Fibroblast of lung (primary cell): Measurements from ENCODE around the gene ATP5F1D. TPM values are rescaled to one million over a fixed set of nuclear protein-coding genes. Genes with fewer than 3 reads are reported as not detected.

Experiments used
- DNase-seq, 2 donors: peaks; one replicate each; pipeline versions ENCODE4 v3.0.0 to v3.0.0-alpha.2; 2010; ENCODE audit warnings: low read depth in 2 of 2
- H2AFZ ChIP-seq: 2 replicates; pipeline ENCODE4 v1.5.1; 2012; ENCODE audit warnings: low read length, control low read depth, inconsistent platforms
- H3K27ac ChIP-seq: 2 replicates; pipeline ENCODE4 v1.5.1; 2011; ENCODE audit warnings: low read length, control low read depth; ENCODE audit not compliant: insufficient read depth
- H3K27me3 ChIP-seq: 2 replicates; pipeline ENCODE4 v1.5.1; 2011; ENCODE audit warnings: mild to moderate bottlenecking, low read length; ENCODE audit not compliant: control insufficient read depth, insufficient read depth
- H3K36me3 ChIP-seq: 2 replicates; pipeline ENCODE4 v1.5.1; 2011; ENCODE audit warnings: low read length; ENCODE audit not compliant: control insufficient read depth, insufficient read depth
- H3K4me1 ChIP-seq: 2 replicates; pipeline ENCODE4 v1.5.1; 2011; ENCODE audit warnings: low read length; ENCODE audit not compliant: control insufficient read depth, insufficient read depth; ENCODE audit errors: extremely low read depth
- H3K4me2 ChIP-seq: 2 replicates; pipeline ENCODE4 v1.5.1; 2011; ENCODE audit warnings: low read length, control low read depth; ENCODE audit not compliant: insufficient read depth; ENCODE audit errors: extremely low read depth
- H3K4me3 ChIP-seq, 4 experiments: fragments of 200-600 bp in 1 of 4; sonication (generic) in 1 of 4; replicated peaks in 1 of 4; 2 replicates each; pipeline ENCODE4 v1.5.1; 2011 to 2016; ENCODE audit warnings: low read length in 4 of 4, low read depth in 3 of 4, mild to moderate bottlenecking in 3 of 4, control low read depth in 2 of 4, inconsistent platforms in 1 of 4, mixed read lengths in 1 of 4; ENCODE audit not compliant: insufficient read depth in 1 of 4; ENCODE audit errors: control extremely low read depth in 1 of 4
- H3K79me2 ChIP-seq: 2 replicates; pipeline ENCODE4 v1.5.1; 2012; ENCODE audit warnings: mild to moderate bottlenecking, low read length, inconsistent platforms; ENCODE audit not compliant: control insufficient read depth, insufficient read depth
- H3K9ac ChIP-seq: 2 replicates; pipeline ENCODE4 v1.5.1; 2011; ENCODE audit warnings: mild to moderate bottlenecking, low read length, control low read depth; ENCODE audit not compliant: insufficient read depth
- H3K9me3 ChIP-seq: 2 replicates; pipeline ENCODE4 v1.5.1; 2012; ENCODE audit warnings: low read depth, low read length; ENCODE audit not compliant: control insufficient read depth, insufficient read depth
- H4K20me1 ChIP-seq: 2 replicates; pipeline ENCODE4 v1.5.1; 2011; ENCODE audit warnings: low read length; ENCODE audit not compliant: control insufficient read depth, insufficient read depth; ENCODE audit errors: extremely low read depth
- CTCF ChIP-seq, 2 donors: IDR thresholded peaks in 1 of 2; conservative IDR thresholded peaks in 1 of 2; 1 replicate in 1 of 2; 2 replicates in 1 of 2; pipeline ENCODE4 v1.5.1; 2011 to 2012; ENCODE audit warnings: low read length in 2 of 2, control low read depth in 1 of 2, inconsistent platforms in 1 of 2, low read depth in 1 of 2, mild to moderate bottlenecking in 1 of 2
- EZH2 ChIP-seq: IDR thresholded peaks from 2 replicates; pipeline ENCODE4 v1.5.1; 2012; ENCODE audit warnings: low read length, control low read depth, mild to moderate bottlenecking; ENCODE audit errors: missing control alignments
- polyA plus RNA-seq, 2 donors: library from polyadenylated mRNA; depleted of rRNA in 1 of 2; stranded (reverse) in 1 of 2; unstranded in 1 of 2; fragments of >200 nt; gene quantifications; 2 replicates each; pipeline ENCODE4 v1.2.1, GENCODE V29; 2011 to 2012; ENCODE audit warnings: missing spikeins in 1 of 2
- total RNA-seq: library from RNA; depleted of rRNA; stranded (reverse); fragments of >200 nt; gene quantifications from 2 replicates; pipeline ENCODE4 v1.2.1, GENCODE V29; 2014

ATP5F1D gene
- total and polyA plus RNA-seq, 2 donors (not counting 1 experiment from before 2014, with no cell fraction given), result 20.5 to 53.8 TPM

- Histone ChIP-seq H3K27ac (no peak overlapping the region), H3K4me1 (no peaks in the 10 kb centered on the region), H2AFZ (no peak overlapping the region), H3K9ac (no peak overlapping the region), H3K4me2 (no peak overlapping the region), H3K79me2 (no peaks in the 10 kb centered on the region), H3K27me3 (no peaks in the 10 kb centered on the region), H4K20me1 (no peaks in the 10 kb centered on the region), H3K36me3 (no peaks in the 10 kb centered on the region), H3K4me3 (no peak overlapping the region), H3K9me3 (no peaks in the 10 kb centered on the region)
- DNase-seq, result no peak
- TF ChIP-seq EZH2 (no peak), CTCF (conservative IDR thresholded peaks at IDR 0.05 in 1 of 2, IDR thresholded peaks at IDR 0.05 in 1 of 2; ENCODE audit: low read depth in 1 of 2, low read length in 2 of 2) (no peak)
Measured at GRCh38 chr19:1293782-1294604, 52.4 kb downstream of the ATP5F1D start.

Other genes with a start within 250 kb of the ATP5F1D start
- 0.51 and 0.66 TPM in 2 replicates for gene GRIN3B, start 241.3 kb upstream of the ATP5F1D start, total RNA-seq
- 0.12 and 0.25 TPM in 2 replicates for gene GRIN3B, start 241.3 kb upstream of the ATP5F1D start, polyA plus RNA-seq
- gene TMEM259, start 220.6 kb upstream of the ATP5F1D start, total RNA-seq, result 47.5 and 57.8 TPM in 2 replicates
- gene TMEM259, start 220.6 kb upstream of the ATP5F1D start, polyA plus RNA-seq, result 67.1 and 67.9 TPM in 2 replicates
- gene RNU6-2, start 220.2 kb upstream of the ATP5F1D start, total RNA-seq, result not detected in 2 replicates
- gene RNU6-2, start 220.2 kb upstream of the ATP5F1D start, polyA plus RNA-seq, result not detected in 2 replicates
- 120 and 194 TPM in 2 replicates for gene CNN2, start 215.1 kb upstream of the ATP5F1D start, total RNA-seq
- gene CNN2, start 215.1 kb upstream of the ATP5F1D start, polyA plus RNA-seq, result 299 and 473 TPM in 2 replicates
- gene ABCA7, start 201.6 kb upstream of the ATP5F1D start, total RNA-seq, result 2.3 and 9.7 TPM in 2 replicates
- 2.2 and 2.3 TPM in 2 replicates for gene ABCA7, start 201.6 kb upstream of the ATP5F1D start, polyA plus RNA-seq
- 0.77 and 1.8 TPM in 2 replicates for gene ARHGAP45, start 174.6 kb upstream of the ATP5F1D start, total RNA-seq
- gene ARHGAP45, start 174.6 kb upstream of the ATP5F1D start, polyA plus RNA-seq, result 0.42 and 0.78 TPM in 2 replicates
- gene POLR2E, start 146.4 kb upstream of the ATP5F1D start, total RNA-seq, result 55.2 and 55.5 TPM in 2 replicates
- gene POLR2E, start 146.4 kb upstream of the ATP5F1D start, polyA plus RNA-seq, result 130 and 214 TPM in 2 replicates
- 428 and 430 TPM in 2 replicates for gene GPX4, start 137.8 kb upstream of the ATP5F1D start, total RNA-seq
- 325 and 473 TPM in 2 replicates for gene GPX4, start 137.8 kb upstream of the ATP5F1D start, polyA plus RNA-seq
- gene SBNO2, start 67.5 kb upstream of the ATP5F1D start, total RNA-seq, result 49.6 and 55.8 TPM in 2 replicates
- gene SBNO2, start 67.5 kb upstream of the ATP5F1D start, polyA plus RNA-seq, result 12.6 and 14.3 TPM in 2 replicates
- gene STK11, start 36.0 kb upstream of the ATP5F1D start, total RNA-seq, result 96.6 and 100 TPM in 2 replicates
- gene STK11, start 36.0 kb upstream of the ATP5F1D start, polyA plus RNA-seq, result 23.7 TPM in 2 replicates
- 1.5 TPM in 2 replicates for gene CBARP, start 3.7 kb upstream of the ATP5F1D start, total RNA-seq
- 0.31 and 1.0 TPM in 2 replicates for gene CBARP, start 3.7 kb upstream of the ATP5F1D start, polyA plus RNA-seq
- gene MIDN, start 6.8 kb downstream of the ATP5F1D start, total RNA-seq, result 13.6 and 18.8 TPM in 2 replicates
- gene MIDN, start 6.8 kb downstream of the ATP5F1D start, polyA plus RNA-seq, result 12.0 and 18.0 TPM in 2 replicates
- gene CIRBP, start 27.6 kb downstream of the ATP5F1D start, total RNA-seq, result 104 and 110 TPM in 2 replicates
- gene CIRBP, start 27.6 kb downstream of the ATP5F1D start, polyA plus RNA-seq, result 260 and 298 TPM in 2 replicates
- gene FAM174C, start 33.8 kb downstream of the ATP5F1D start, total RNA-seq, result 22.5 and 24.7 TPM in 2 replicates
- 16.1 and 23.7 TPM in 2 replicates for gene FAM174C, start 33.8 kb downstream of the ATP5F1D start, polyA plus RNA-seq
- gene EFNA2, start 44.1 kb downstream of the ATP5F1D start, total RNA-seq, result 0.17 TPM in 1 of 2 replicates, not detected in the other
- not detected in 2 replicates for gene EFNA2, start 44.1 kb downstream of the ATP5F1D start, polyA plus RNA-seq
- 55.0 and 71.2 TPM in 2 replicates for gene NDUFS7, start 142.2 kb downstream of the ATP5F1D start, total RNA-seq
- gene NDUFS7, start 142.2 kb downstream of the ATP5F1D start, polyA plus RNA-seq, result 29.6 and 30.3 TPM in 2 replicates
- gene GAMT, start 159.8 kb downstream of the ATP5F1D start, total RNA-seq, result 31.1 and 44.1 TPM in 2 replicates
- 20.0 and 32.6 TPM in 2 replicates for gene GAMT, start 159.8 kb downstream of the ATP5F1D start, polyA plus RNA-seq
- gene DAZAP1, start 165.8 kb downstream of the ATP5F1D start, total RNA-seq, result 34.9 and 49.5 TPM in 2 replicates
- gene DAZAP1, start 165.8 kb downstream of the ATP5F1D start, polyA plus RNA-seq, result 44.6 and 65.4 TPM in 2 replicates
- 369 and 494 TPM in 2 replicates for gene RPS15, start 196.6 kb downstream of the ATP5F1D start, total RNA-seq
- gene RPS15, start 196.6 kb downstream of the ATP5F1D start, polyA plus RNA-seq, result 878 and 1,038 TPM in 2 replicates
- 0.26 and 0.50 TPM in 2 replicates for gene APC2, start 208.4 kb downstream of the ATP5F1D start, total RNA-seq
- gene APC2, start 208.4 kb downstream of the ATP5F1D start, polyA plus RNA-seq, result 0.01 and 0.02 TPM in 2 replicates
- 21.8 and 24.8 TPM in 2 replicates for gene C19orf25, start 237.5 kb downstream of the ATP5F1D start, total RNA-seq
- gene C19orf25, start 237.5 kb downstream of the ATP5F1D start, polyA plus RNA-seq, result 11.2 and 12.0 TPM in 2 replicates
- 1.5 and 3.5 TPM in 2 replicates for gene PCSK4, start 248.6 kb downstream of the ATP5F1D start, total RNA-seq
- gene PCSK4, start 248.6 kb downstream of the ATP5F1D start, polyA plus RNA-seq, result 0.26 and 0.28 TPM in 2 replicates
- 0.99 and 1.3 TPM in 2 replicates for gene REEP6, start 249.4 kb downstream of the ATP5F1D start, total RNA-seq
- gene REEP6, start 249.4 kb downstream of the ATP5F1D start, polyA plus RNA-seq, result 0.47 and 0.55 TPM in 2 replicates